ENCODE data around the gene MSRB3. TPM values are rescaled to one million over a fixed set of nuclear protein-coding genes. Genes with fewer than 3 reads are reported as not detected.

Gene MSRB3
- total and polyA plus RNA-seq, 2 of the 8 experiments (the other 6 are each of a cell fraction or from before 2014, with no cell fraction given): 0.32 to 1.2 TPM

- Histone ChIP-seq H3K4me2 (ENCODE audit: insufficient read depth in 1 of 2, low read depth in 2 of 2, low read length in 2 of 2) (no peak overlapping the region), H3K4me3 (ENCODE audit: extremely low read depth in 1 of 4, insufficient read depth in 2 of 4, low read depth in 3 of 4, low read length in 4 of 4) (no peak overlapping the region), H3K27ac (ENCODE audit: low read depth, low read length) (no peak overlapping the region), H2AFZ (ENCODE audit: low read length) (no peak overlapping the region), H3K56ac (replicated peaks; ENCODE audit: insufficient read length, low read depth, low read length) (no peak overlapping the region), H3K27me3 (replicated peaks in 1 of 4; ENCODE audit: control insufficient read depth in 3 of 4, extremely low read depth in 1 of 4, insufficient read depth in 3 of 4, low read length in 3 of 4) (no peaks in the 10 kb centered on the region; a peak in 1 of 7 replicates), H2BK120ac (replicated peaks; ENCODE audit: low read depth, low read length) (no peak overlapping the region), H3K23ac (ENCODE audit: insufficient read length) (no peak overlapping the region), H2BK12ac (ENCODE audit: low read depth, low read length) (no peak overlapping the region), H2BK15ac (ENCODE audit: low read length) (no peak overlapping the region), H3K9me3 (ENCODE audit: insufficient read depth in 2 of 2, low read depth in 1 of 2, low read length in 1 of 2) (no peaks in the 10 kb centered on the region), H4K5ac (ENCODE audit: insufficient read length, low read depth, low read length) (no peak overlapping the region), H2BK20ac (ENCODE audit: low read length) (no peak overlapping the region), H2BK5ac (ENCODE audit: low read depth, low read length) (no peak overlapping the region), H3K79me1 (ENCODE audit: low read depth, low read length) (no peaks in the 10 kb centered on the region), H2AK5ac (ENCODE audit: low read depth, low read length) (no peak overlapping the region), H3K23me2 (ENCODE audit: low read depth, low read length) (no peaks in the 10 kb centered on the region), H4K20me1 (replicated peaks in 1 of 2; ENCODE audit: control insufficient read depth in 1 of 2, insufficient read depth in 2 of 2, low read length in 2 of 2) (no peaks in the 10 kb centered on the region), H3K18ac (ENCODE audit: extremely low read depth, low read length) (no peak overlapping the region), H3K9ac (replicated peaks in 1 of 4; ENCODE audit: extremely low read depth in 1 of 4, low read depth in 3 of 4, low read length in 3 of 4) (no peak overlapping the region), H3K36me3 (ENCODE audit: control insufficient read depth in 2 of 4, insufficient read depth in 4 of 4, low read length in 3 of 4) (no peaks in the 10 kb centered on the region), H4K8ac (ENCODE audit: extremely low read depth, insufficient read depth, low read length) (no peak overlapping the region), H3K4ac (replicated peaks; ENCODE audit: insufficient read length, low read depth, low read length) (no peak overlapping the region), H3K14ac (ENCODE audit: insufficient read length) (no peak overlapping the region), H4K91ac (replicated peaks; ENCODE audit: insufficient read length, low read length) (no peak overlapping the region), H3K79me2 (ENCODE audit: control insufficient read depth in 1 of 2, insufficient read depth in 2 of 2, low read length in 2 of 2) (no peaks in the 10 kb centered on the region), H3K4me1 (replicated peaks in 1 of 4; ENCODE audit: control insufficient read depth in 3 of 4, insufficient read depth in 4 of 4, low read length in 3 of 4) (no peaks in the 10 kb centered on the region)
- TF ChIP-seq EP300 (IDR thresholded peaks at IDR 0.05; ENCODE audit: borderline replicate concordance in 1 of 2, low read depth in 2 of 2, low read length in 2 of 2) (no peak), MAX (IDR thresholded peaks at IDR 0.05) (no peak), MAFK (IDR thresholded peaks at IDR 0.05; ENCODE audit: low read depth, low read length) (no peak), CBX8 (IDR thresholded peaks at IDR 0.05; ENCODE audit: borderline replicate concordance, low read depth, low read length) (no peak), SUZ12 (IDR thresholded peaks at IDR 0.05; ENCODE audit: low read length) (no peak), FOSL1 (IDR thresholded peaks at IDR 0.05; ENCODE audit: insufficient read depth, low read depth, low read length) (no peak), CREB1 (IDR thresholded peaks at IDR 0.05) (no peak), CEBPB (IDR thresholded peaks at IDR 0.05; ENCODE audit: low read depth, low read length) (no peak), POU5F1 (IDR thresholded peaks at IDR 0.05; ENCODE audit: low read depth, low read length) (no peak), ZNF274 (IDR thresholded peaks at IDR 0.05; ENCODE audit: borderline replicate concordance, extremely low read depth, low read length) (no peak), ASH2L (IDR thresholded peaks at IDR 0.05; ENCODE audit: low read length) (no peak), EGR1 (IDR thresholded peaks at IDR 0.05; ENCODE audit: borderline replicate concordance, low read depth, low read length) (no peak), SP4 (IDR thresholded peaks at IDR 0.05; ENCODE audit: low read length) (no peak)
- no peak for FAIRE-seq
- DNase-seq (ENCODE audit: low read depth in 1 of 2, low spot score in 2 of 2): no peak
- POLR2A ChIA-PET (ENCODE audit: partially characterized antibody): no interaction called here
- 76% methylated on average over 2 of the region's 2 CpGs; no CpG with 5 or more reads in 1 of the 2 experiments for WGBS, 2 experiments (ENCODE audit: extremely low coverage in 1 of 2, insufficient coverage in 1 of 2, insufficient read length in 1 of 2, insufficient replicate concordance in 2 of 2, low coverage in 1 of 2, low lambda C conversion rate in 2 of 2, missing lambda C conversion rate in 1 of 2)
- CTCF ChIA-PET (ENCODE audit: partially characterized antibody): interaction anchor here (1.2 to 4.3 kb wide), 2 partner anchors 11 to 12 kb away, joined by 5 to 20 read pairs; no protein-coding TSS in a partner anchor
Measured at GRCh38 chr12:65287426-65287825, 8.9 kb downstream of the MSRB3 start.
